Measurements from ENCODE around the gene LEFTY1.

DNA sequence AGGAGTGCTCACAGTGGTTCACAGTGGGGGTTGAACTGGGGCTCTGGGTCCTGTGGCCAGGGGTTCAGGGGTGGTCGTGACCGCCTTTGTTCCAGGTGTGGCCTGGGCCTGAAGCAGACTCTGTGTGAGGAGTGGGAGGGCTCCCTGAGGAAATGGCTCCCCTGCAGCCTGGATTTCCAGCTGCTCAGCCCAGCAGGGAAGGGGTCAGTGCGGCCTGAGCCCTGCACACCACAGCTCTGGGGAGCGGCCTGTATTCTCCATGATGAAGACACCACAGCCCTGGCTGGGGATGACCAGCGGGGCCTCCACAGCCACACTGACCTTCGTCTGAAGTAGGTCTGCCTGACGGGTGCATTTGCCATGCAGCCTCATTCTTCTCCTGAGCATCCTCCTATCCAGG, 18.4 kb upstream of the LEFTY1 start:
- no peak for TF ChIP-seq CTCF (IDR thresholded peaks at IDR 0.05)
- TF ChIP-seq POLR2A (IDR thresholded peaks at IDR 0.05), result no peak
